ENCODE data around the gene NFATC1. TPM values are rescaled to one million over a fixed set of nuclear protein-coding genes. Genes with fewer than 3 reads are reported as not detected.
A peak's percentile ranks its signal among the peaks of the same experiment; 100 is the strongest.

Gene NFATC1
- total RNA-seq, 2 donors from 2014 or later, result 20.3 to 79.3 TPM

GRCh38 chr18:79518683-79519128 lies 123.0 kb downstream of the NFATC1 start:
- ATAC-seq (replicated peaks), result no peak
- H3K4me3 Mint-ChIP-seq, result peak overlapping the region; percentile 93
- peaks cover 60% of the 10 kb centered on the region for H3K4me1 Mint-ChIP-seq
- H3K27me3 Mint-ChIP-seq, result no peaks in the 10 kb centered on the region
- H3K27ac Mint-ChIP-seq, result no peak overlapping the region
- H3K36me3 Mint-ChIP-seq (ENCODE audit: low read depth), result peaks cover 15% of the 10 kb centered on the region
- H3K9me3 Mint-ChIP-seq, result no peaks in the 10 kb centered on the region

GRCh38 chr18:79519751-79520477 lies 124.2 kb downstream of the NFATC1 start:
- Mint-ChIP-seq H3K9me3 (no peaks in the 10 kb centered on the region), H3K27ac (peak overlapping the region; percentile 99), H3K4me1 (peaks cover 71% of the 10 kb centered on the region), H3K4me3 (peak overlapping the region; percentile 83), H3K36me3 (ENCODE audit: low read depth) (peaks cover 27% of the 10 kb centered on the region), H3K27me3 (no peaks in the 10 kb centered on the region)
- ATAC-seq (replicated peaks), result peak; percentile 6

- Mint-ChIP-seq H3K27ac (peak overlapping the region; percentile 99), H3K27me3 (no peaks in the 10 kb centered on the region), H3K4me1 (peaks cover 77% of the 10 kb centered on the region), H3K36me3 (ENCODE audit: low read depth) (peaks cover 32% of the 10 kb centered on the region), H3K9me3 (no peaks in the 10 kb centered on the region), H3K4me3 (peak overlapping the region; percentile 83)
- no peak for ATAC-seq (replicated peaks)
These were observed 125.0 kb downstream of the NFATC1 start for GRCh38 chr18:79520478-79521390.

DNA sequence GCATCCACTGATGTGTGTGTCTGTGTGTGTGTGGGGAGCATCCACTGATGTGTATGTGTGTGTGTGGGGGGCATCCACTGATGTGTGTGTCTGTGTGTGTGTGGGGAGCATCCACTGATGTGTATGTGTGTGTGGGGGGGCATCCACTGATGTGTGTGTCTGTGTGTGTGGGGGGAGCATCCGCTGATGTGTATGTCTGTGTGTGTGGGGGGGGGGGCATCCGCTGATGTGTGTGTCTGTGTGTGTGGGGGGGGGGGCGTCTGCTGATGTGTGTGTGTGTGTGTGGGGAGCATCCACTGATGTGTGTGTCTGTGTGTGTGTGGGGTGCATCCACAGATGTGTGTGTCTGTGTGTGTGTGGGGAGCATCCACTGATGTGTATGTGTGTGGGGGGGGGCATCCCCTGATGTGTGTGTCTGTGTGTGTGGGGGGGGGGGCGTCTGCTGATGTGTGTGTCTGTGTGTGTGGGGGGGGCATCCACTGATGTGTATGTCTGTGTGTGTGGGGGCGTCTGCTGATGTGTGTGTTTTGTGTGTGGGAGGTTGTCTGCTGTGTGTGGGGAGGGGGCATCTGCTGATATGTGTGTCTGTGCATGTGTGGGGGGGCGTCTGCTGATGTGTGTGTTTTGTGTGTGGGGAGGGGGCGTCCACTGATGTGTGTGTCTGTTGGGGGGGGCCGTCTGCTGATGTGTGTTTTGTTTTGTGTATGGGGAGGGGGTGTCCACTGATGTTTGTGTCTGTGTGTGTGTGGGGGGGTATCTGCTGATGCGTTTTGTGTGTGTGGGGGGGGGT lies 125.9 kb downstream of the NFATC1 start:
- no peak for ATAC-seq (replicated peaks)
- Mint-ChIP-seq H3K9me3 (no peaks in the 10 kb centered on the region), H3K27me3 (no peaks in the 10 kb centered on the region), H3K4me1 (peaks cover 73% of the 10 kb centered on the region), H3K27ac (peak overlapping the region; percentile 99), H3K4me3 (peak overlapping the region; percentile 83), H3K36me3 (ENCODE audit: low read depth) (peaks cover 37% of the 10 kb centered on the region)

GRCh38 chr18:79522451-79523205 lies 126.9 kb downstream of the NFATC1 start:
- Mint-ChIP-seq H3K4me1 (peaks cover 63% of the 10 kb centered on the region), H3K27ac (peak overlapping the region; percentile 99), H3K27me3 (no peaks in the 10 kb centered on the region), H3K36me3 (ENCODE audit: low read depth) (peaks cover 47% of the 10 kb centered on the region), H3K9me3 (no peaks in the 10 kb centered on the region), H3K4me3 (peak overlapping the region; percentile 83)
- ATAC-seq (replicated peaks), result peak; percentile 6

- peak; percentile 77 for ATAC-seq (replicated peaks)
- Mint-ChIP-seq H3K36me3 (ENCODE audit: low read depth) (peaks cover 54% of the 10 kb centered on the region), H3K9me3 (no peaks in the 10 kb centered on the region), H3K4me1 (peaks cover 57% of the 10 kb centered on the region), H3K27ac (peak overlapping the region; percentile 99), H3K4me3 (peak overlapping the region; percentile 83), H3K27me3 (no peaks in the 10 kb centered on the region)
These were observed 127.5 kb downstream of the NFATC1 start for GRCh38 chr18:79523206-79523735.

DNA sequence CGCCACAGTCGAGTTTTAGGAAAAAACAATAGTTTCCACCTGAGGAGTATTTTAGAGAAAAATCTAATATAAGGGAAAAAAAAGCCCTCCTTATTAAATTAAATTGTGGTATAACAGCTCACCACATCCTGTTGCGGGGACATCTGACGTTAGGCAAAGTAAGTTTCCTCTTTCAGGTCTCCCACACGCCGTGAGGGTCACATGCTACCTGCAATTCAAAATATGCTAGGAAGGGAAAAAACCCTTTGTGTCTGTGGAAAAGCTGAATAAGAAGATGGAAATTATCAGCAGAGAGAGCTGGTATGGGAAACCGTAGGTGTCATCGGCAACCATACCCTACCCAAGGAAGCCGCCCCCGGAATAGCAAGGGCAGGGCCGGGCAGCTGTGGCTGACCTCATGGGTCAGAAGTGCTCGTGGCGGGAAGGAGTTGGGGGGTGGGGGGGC lies 128.0 kb downstream of the NFATC1 start:
- Mint-ChIP-seq H3K27me3 (no peaks in the 10 kb centered on the region), H3K9me3 (no peaks in the 10 kb centered on the region), H3K4me1 (peaks cover 56% of the 10 kb centered on the region), H3K36me3 (ENCODE audit: low read depth) (peaks cover 59% of the 10 kb centered on the region), H3K27ac (peak overlapping the region; percentile 99), H3K4me3 (peak overlapping the region; percentile 83)
- peak; percentile 72 for ATAC-seq (replicated peaks)

- ATAC-seq (replicated peaks), result peak; percentile 40
- Mint-ChIP-seq H3K4me1 (peaks cover 56% of the 10 kb centered on the region), H3K4me3 (peak overlapping the region; percentile 83), H3K27ac (peak overlapping the region; percentile 99), H3K9me3 (no peaks in the 10 kb centered on the region), H3K36me3 (ENCODE audit: low read depth) (peaks cover 65% of the 10 kb centered on the region), H3K27me3 (no peaks in the 10 kb centered on the region)
These were observed 128.7 kb downstream of the NFATC1 start for GRCh38 chr18:79524181-79525078.

GRCh38 chr18:79525556-79526467 lies 130.1 kb downstream of the NFATC1 start:
- Mint-ChIP-seq H3K9me3 (no peaks in the 10 kb centered on the region), H3K27me3 (no peaks in the 10 kb centered on the region), H3K36me3 (ENCODE audit: low read depth) (peaks cover 66% of the 10 kb centered on the region), H3K4me3 (peak overlapping the region; percentile 83), H3K27ac (peak overlapping the region; percentile 81), H3K4me1 (peaks cover 43% of the 10 kb centered on the region)
- no peak for ATAC-seq (replicated peaks)

- Mint-ChIP-seq H3K27ac (no peak overlapping the region), H3K4me1 (peaks cover 35% of the 10 kb centered on the region), H3K27me3 (no peaks in the 10 kb centered on the region), H3K9me3 (no peaks in the 10 kb centered on the region), H3K4me3 (no peak overlapping the region), H3K36me3 (ENCODE audit: low read depth) (peaks cover 66% of the 10 kb centered on the region)
- no peak for ATAC-seq (replicated peaks)
These were observed 131.0 kb downstream of the NFATC1 start for GRCh38 chr18:79526468-79527460.

Data from activated T-helper 17 cell treated with anti-CD3 and anti-CD28 coated beads, Interleukin-2, amount 50 U/mL, for 72 hours (primary cell).